ENCODE measurements around the gene ROBO1. TPM values are rescaled to one million over a fixed set of nuclear protein-coding genes. Genes with fewer than 3 reads are reported as not detected.
A peak's percentile ranks its signal among the peaks of the same experiment; 100 is the strongest.

The ROBO1 gene
- total RNA-seq, 1 donor from 2014 or later, result 27.1 TPM

GRCh38 chr3:79521221-79521848, 246.5 kb downstream of the ROBO1 start:
- Histone ChIP-seq H3K4me3 (no peak overlapping the region), H3K36me3 (no peaks in the 10 kb centered on the region), H3K9me3 (no peaks in the 10 kb centered on the region), H3K27me3 (no peaks in the 10 kb centered on the region), H3K27ac (no peak overlapping the region), H3K4me1 (no peaks in the 10 kb centered on the region)
- intact Hi-C loops (cut with DNase I), result no loop called here
- DNase-seq (no peak), ATAC-seq (peak; percentile 40)
- TF ChIP-seq CTCF (IDR thresholded peaks at IDR 0.05), result peak; percentile 54

GRCh38 chr3:79517766-79518413, 249.9 kb downstream of the ROBO1 start:
- no peak overlapping the region for H3K4me3 ChIP-seq
- DNase-seq (no peak), ATAC-seq (no peak)
- H3K27ac ChIP-seq, result no peak overlapping the region
- no peaks in the 10 kb centered on the region for H3K4me1 ChIP-seq
- peak; percentile 42 for TF ChIP-seq CTCF (IDR thresholded peaks at IDR 0.05)
- H3K36me3 ChIP-seq, result no peaks in the 10 kb centered on the region
- H3K27me3 ChIP-seq, result no peaks in the 10 kb centered on the region
- H3K9me3 ChIP-seq, result no peaks in the 10 kb centered on the region
- intact Hi-C loops (cut with DNase I), result no loop called here

GRCh38 chr3:79516795-79517194, 251.0 kb downstream of the ROBO1 start:
- Histone ChIP-seq H3K27ac (no peak overlapping the region), H3K4me3 (no peak overlapping the region), H3K27me3 (no peaks in the 10 kb centered on the region), H3K36me3 (no peaks in the 10 kb centered on the region), H3K4me1 (no peaks in the 10 kb centered on the region), H3K9me3 (no peaks in the 10 kb centered on the region)
- DNase-seq (no peak), ATAC-seq (no peak)
- TF ChIP-seq CTCF (IDR thresholded peaks at IDR 0.05), result no peak
- intact Hi-C loops (cut with DNase I), result no loop called here

GRCh38 chr3:79515072-79515471, 252.7 kb downstream of the ROBO1 start:
- no peak for DNase-seq
- Histone ChIP-seq H3K36me3 (no peaks in the 10 kb centered on the region), H3K27ac (no peak overlapping the region), H3K27me3 (no peaks in the 10 kb centered on the region), H3K9me3 (no peaks in the 10 kb centered on the region), H3K4me1 (no peaks in the 10 kb centered on the region), H3K4me3 (no peak overlapping the region)
- intact Hi-C loops (cut with DNase I), result no loop called here
- TF ChIP-seq CTCF (IDR thresholded peaks at IDR 0.05), result no peak
- ATAC-seq, result peak; percentile 34

GRCh38 chr3:79514069-79514468, 253.7 kb downstream of the ROBO1 start:
- no peaks in the 10 kb centered on the region for H3K27me3 ChIP-seq
- H3K36me3 ChIP-seq, result no peaks in the 10 kb centered on the region
- ATAC-seq (no peak), DNase-seq (no peak)
- intact Hi-C loops (cut with DNase I), result no loop called here
- no peaks in the 10 kb centered on the region for H3K9me3 ChIP-seq
- H3K4me3 ChIP-seq, result no peak overlapping the region
- no peak overlapping the region for H3K27ac ChIP-seq
- no peaks in the 10 kb centered on the region for H3K4me1 ChIP-seq
- no peak for TF ChIP-seq CTCF (IDR thresholded peaks at IDR 0.05)

Measured in upper lobe of right lung (tissue), 1 donor.